ENCODE results near the gene RGS6.

Gene RGS6

GRCh38 chr14:72196237-72197015 lies 264.2 kb downstream of the RGS6 start:
- H3K27me3 ChIP-seq (ENCODE audit: control insufficient read depth, insufficient read depth, low read length), result no peaks in the 10 kb centered on the region
- H3K9ac ChIP-seq (ENCODE audit: low read length), result no peak overlapping the region
- H3K4me1 ChIP-seq (ENCODE audit: control insufficient read depth, insufficient read depth, low read length), result no peaks in the 10 kb centered on the region
- no peak overlapping the region for H3K4me3 ChIP-seq (ENCODE audit: low read length)
- H3K36me3 ChIP-seq (ENCODE audit: control insufficient read depth, insufficient read depth, low read length), result no peaks in the 10 kb centered on the region
- no peak overlapping the region for H3K27ac ChIP-seq (ENCODE audit: low read depth, low read length)

- Histone ChIP-seq H3K27me3 (ENCODE audit: control insufficient read depth, insufficient read depth, low read length) (no peaks in the 10 kb centered on the region), H3K9ac (ENCODE audit: low read length) (no peak overlapping the region), H3K27ac (ENCODE audit: low read depth, low read length) (no peak overlapping the region), H3K36me3 (ENCODE audit: control insufficient read depth, insufficient read depth, low read length) (no peaks in the 10 kb centered on the region), H3K4me3 (ENCODE audit: low read length) (no peak overlapping the region), H3K4me1 (ENCODE audit: control insufficient read depth, insufficient read depth, low read length) (no peaks in the 10 kb centered on the region)
Observed at GRCh38 chr14:72201645-72202044, 269.4 kb downstream of the RGS6 start.

GRCh38 chr14:72213424-72213823 lies 281.2 kb downstream of the RGS6 start:
- no peak overlapping the region for H3K4me3 ChIP-seq (ENCODE audit: low read length)
- no peaks in the 10 kb centered on the region for H3K36me3 ChIP-seq (ENCODE audit: control insufficient read depth, insufficient read depth, low read length)
- H3K9ac ChIP-seq (ENCODE audit: low read length), result no peak overlapping the region
- no peaks in the 10 kb centered on the region for H3K4me1 ChIP-seq (ENCODE audit: control insufficient read depth, insufficient read depth, low read length)
- no peaks in the 10 kb centered on the region for H3K27me3 ChIP-seq (ENCODE audit: control insufficient read depth, insufficient read depth, low read length)
- H3K27ac ChIP-seq (ENCODE audit: low read depth, low read length), result no peak overlapping the region

GRCh38 chr14:72215080-72215479 lies 282.9 kb downstream of the RGS6 start:
- Histone ChIP-seq H3K27ac (ENCODE audit: low read depth, low read length) (no peak overlapping the region), H3K36me3 (ENCODE audit: control insufficient read depth, insufficient read depth, low read length) (no peaks in the 10 kb centered on the region), H3K4me1 (ENCODE audit: control insufficient read depth, insufficient read depth, low read length) (no peaks in the 10 kb centered on the region), H3K27me3 (ENCODE audit: control insufficient read depth, insufficient read depth, low read length) (no peaks in the 10 kb centered on the region), H3K4me3 (ENCODE audit: low read length) (no peak overlapping the region), H3K9ac (ENCODE audit: low read length) (no peak overlapping the region)

GRCh38 chr14:72217135-72217534 lies 284.9 kb downstream of the RGS6 start:
- Histone ChIP-seq H3K4me1 (ENCODE audit: control insufficient read depth, insufficient read depth, low read length) (no peaks in the 10 kb centered on the region), H3K4me3 (ENCODE audit: low read length) (no peak overlapping the region), H3K36me3 (ENCODE audit: control insufficient read depth, insufficient read depth, low read length) (no peaks in the 10 kb centered on the region), H3K27ac (ENCODE audit: low read depth, low read length) (no peak overlapping the region), H3K27me3 (ENCODE audit: control insufficient read depth, insufficient read depth, low read length) (no peaks in the 10 kb centered on the region), H3K9ac (ENCODE audit: low read length) (no peak overlapping the region)

GRCh38 chr14:72222046-72222445 lies 289.8 kb downstream of the RGS6 start:
- no peak overlapping the region for H3K4me3 ChIP-seq (ENCODE audit: low read length)
- H3K36me3 ChIP-seq (ENCODE audit: control insufficient read depth, insufficient read depth, low read length), result no peaks in the 10 kb centered on the region
- no peaks in the 10 kb centered on the region for H3K27me3 ChIP-seq (ENCODE audit: control insufficient read depth, insufficient read depth, low read length)
- H3K9ac ChIP-seq (ENCODE audit: low read length), result no peak overlapping the region
- H3K27ac ChIP-seq (ENCODE audit: low read depth, low read length), result no peak overlapping the region
- no peaks in the 10 kb centered on the region for H3K4me1 ChIP-seq (ENCODE audit: control insufficient read depth, insufficient read depth, low read length)

- no peaks in the 10 kb centered on the region for H3K27me3 ChIP-seq (ENCODE audit: control insufficient read depth, insufficient read depth, low read length)
- H3K27ac ChIP-seq (ENCODE audit: low read depth, low read length), result no peak overlapping the region
- no peaks in the 10 kb centered on the region for H3K4me1 ChIP-seq (ENCODE audit: control insufficient read depth, insufficient read depth, low read length)
- H3K4me3 ChIP-seq (ENCODE audit: low read length), result no peak overlapping the region
- no peak overlapping the region for H3K9ac ChIP-seq (ENCODE audit: low read length)
- no peaks in the 10 kb centered on the region for H3K36me3 ChIP-seq (ENCODE audit: control insufficient read depth, insufficient read depth, low read length)
Observed at GRCh38 chr14:72236629-72237028, 304.4 kb downstream of the RGS6 start.

- Histone ChIP-seq H3K4me1 (ENCODE audit: control insufficient read depth, insufficient read depth, low read length) (no peaks in the 10 kb centered on the region), H3K36me3 (ENCODE audit: control insufficient read depth, insufficient read depth, low read length) (no peaks in the 10 kb centered on the region), H3K9ac (ENCODE audit: low read length) (no peak overlapping the region), H3K27ac (ENCODE audit: low read depth, low read length) (no peak overlapping the region), H3K27me3 (ENCODE audit: control insufficient read depth, insufficient read depth, low read length) (no peaks in the 10 kb centered on the region), H3K4me3 (ENCODE audit: low read length) (no peak overlapping the region)
Observed at GRCh38 chr14:72237722-72238666, 305.8 kb downstream of the RGS6 start.

GRCh38 chr14:72243309-72244293 lies 311.4 kb downstream of the RGS6 start:
- no peaks in the 10 kb centered on the region for H3K36me3 ChIP-seq (ENCODE audit: control insufficient read depth, insufficient read depth, low read length)
- H3K27ac ChIP-seq (ENCODE audit: low read depth, low read length), result no peak overlapping the region
- H3K27me3 ChIP-seq (ENCODE audit: control insufficient read depth, insufficient read depth, low read length), result no peaks in the 10 kb centered on the region
- no peaks in the 10 kb centered on the region for H3K4me1 ChIP-seq (ENCODE audit: control insufficient read depth, insufficient read depth, low read length)
- no peak overlapping the region for H3K4me3 ChIP-seq (ENCODE audit: low read length)
- no peak overlapping the region for H3K9ac ChIP-seq (ENCODE audit: low read length)

GRCh38 chr14:72247896-72248465 lies 315.8 kb downstream of the RGS6 start:
- no peaks in the 10 kb centered on the region for H3K27me3 ChIP-seq (ENCODE audit: control insufficient read depth, insufficient read depth, low read length)
- H3K4me3 ChIP-seq (ENCODE audit: low read length), result no peak overlapping the region

GRCh38 chr14:72253503-72253902 lies 321.3 kb downstream of the RGS6 start:
- Histone ChIP-seq H3K27ac (ENCODE audit: low read depth, low read length) (no peak overlapping the region), H3K4me3 (ENCODE audit: low read length) (no peak overlapping the region), H3K9ac (ENCODE audit: low read length) (no peak overlapping the region), H3K4me1 (ENCODE audit: control insufficient read depth, insufficient read depth, low read length) (no peaks in the 10 kb centered on the region), H3K27me3 (ENCODE audit: control insufficient read depth, insufficient read depth, low read length) (no peaks in the 10 kb centered on the region), H3K36me3 (ENCODE audit: control insufficient read depth, insufficient read depth, low read length) (no peaks in the 10 kb centered on the region)

More at GRCh38 chr14:72247896-72248465, 315.8 kb downstream of the RGS6 start:
- H3K4me1 ChIP-seq (ENCODE audit: control insufficient read depth, insufficient read depth, low read length), result no peaks in the 10 kb centered on the region
- no peak overlapping the region for H3K27ac ChIP-seq (ENCODE audit: low read depth, low read length)
- H3K9ac ChIP-seq (ENCODE audit: low read length), result no peak overlapping the region
- H3K36me3 ChIP-seq (ENCODE audit: control insufficient read depth, insufficient read depth, low read length), result no peaks in the 10 kb centered on the region
